Measurements from ENCODE around the gene ENGASE. TPM values are rescaled to one million over a fixed set of nuclear protein-coding genes. Genes with fewer than 3 reads are reported as not detected.

ENGASE gene
- total RNA-seq, 1 experiment from 2014 or later: 34.5 TPM

- no peaks in the 10 kb centered on the region for H3F3A ChIP-seq (ENCODE audit: low read length, unreplicated experiment)
- H3K79me2 ChIP-seq (ENCODE audit: low read length): no peaks in the 10 kb centered on the region
- no peak for TF ChIP-seq EZH2phosphoT487 (IDR thresholded peaks at IDR 0.05; ENCODE audit: borderline replicate concordance, low read length)
- no peak for TF ChIP-seq CTCF (conservative IDR thresholded peaks at IDR 0.05; ENCODE audit: low read depth, low read length)
- TF ChIP-seq EZH2 (IDR thresholded peaks at IDR 0.05; ENCODE audit: low read length, unreplicated experiment): no peak
- H3K4me3 ChIP-seq (ENCODE audit: low read length): no peak overlapping the region
- DNase-seq: peak; percentile 27
- no peaks in the 10 kb centered on the region for H4K20me1 ChIP-seq (ENCODE audit: low read length)
- BruUV-seq (replicated peaks): no TSS peak
- H3K4me1 ChIP-seq (ENCODE audit: insufficient read depth, low read length): peaks cover 31% of the 10 kb centered on the region
- H3K27ac ChIP-seq (ENCODE audit: low read length): no peak overlapping the region
- H3K9me2 ChIP-seq (replicated peaks; ENCODE audit: low read length): no peaks in the 10 kb centered on the region
- ATAC-seq: no peak
- no peaks in the 10 kb centered on the region for H3K36me3 ChIP-seq (ENCODE audit: low read depth, low read length)
- no peaks in the 10 kb centered on the region for H3K27me3 ChIP-seq (ENCODE audit: low read length)
- H2AFZ ChIP-seq (ENCODE audit: low read length): peak overlapping the region; percentile 24; the same call in 1 of the 2 replicates
- ChIA-PET CTCF (interaction anchor here (0.6 to 1.1 kb wide), 8 partner anchors 9 to 55 kb away, joined by 3 to 10 read pairs (median 6); partner anchors contain the start of gene ENGASE), POLR2A (ENCODE audit: unreplicated experiment) (interaction anchor here (0.6 kb wide), 1 partner anchor 180 kb away, joined by 3 read pairs; no protein-coding TSS in a partner anchor)
- intact Hi-C loops (cut with micrococcal nuclease): loop anchor here (1.0 to 2.0 kb wide), 2 partner anchors 23 to 55 kb away; no protein-coding TSS in a partner anchor
- H3K4me2 ChIP-seq (ENCODE audit: low read length): peak overlapping the region; percentile 6; the same call in 1 of the 2 replicates
- H3K9ac ChIP-seq (ENCODE audit: low read length): no peak overlapping the region
- H3K9me3 ChIP-seq (ENCODE audit: low read length): no peaks in the 10 kb centered on the region
Measured at GRCh38 chr17:79041723-79042420, 32.8 kb upstream of the ENGASE start.

GRCh38 chr17:79042421-79043190 lies 32.0 kb upstream of the ENGASE start:
- DNase-seq (peak; percentile 95), ATAC-seq (peak; percentile 81)
- no peak for TF ChIP-seq EZH2 (IDR thresholded peaks at IDR 0.05; ENCODE audit: low read length, unreplicated experiment)
- no peak for TF ChIP-seq EZH2phosphoT487 (IDR thresholded peaks at IDR 0.05; ENCODE audit: borderline replicate concordance, low read length)
- peak; percentile 99 for TF ChIP-seq CTCF (conservative IDR thresholded peaks at IDR 0.05; ENCODE audit: low read depth, low read length)
- intact Hi-C loops (cut with micrococcal nuclease): loop anchor here (1.0 to 2.0 kb wide), 2 partner anchors 23 to 56 kb away; no protein-coding TSS in a partner anchor
- CTCF ChIA-PET: interaction anchor here (0.6 to 1.1 kb wide), 7 partner anchors 8 to 56 kb away, joined by 3 to 10 read pairs (median 5); partner anchors contain the start of gene ENGASE
- H3K27ac ChIP-seq (ENCODE audit: low read length): no peak overlapping the region
- no peaks in the 10 kb centered on the region for H3F3A ChIP-seq (ENCODE audit: low read length, unreplicated experiment)
- BruUV-seq (replicated peaks): no TSS peak
- H3K4me3 ChIP-seq (ENCODE audit: low read length): no peak overlapping the region
- POLR2A ChIA-PET (ENCODE audit: unreplicated experiment): interaction anchor here (0.6 kb wide), 1 partner anchor 180 kb away, joined by 3 read pairs; no protein-coding TSS in a partner anchor
- no peak overlapping the region for H3K4me2 ChIP-seq (ENCODE audit: low read length)
- H3K9ac ChIP-seq (ENCODE audit: low read length): no peak overlapping the region
- H4K20me1 ChIP-seq (ENCODE audit: low read length): no peaks in the 10 kb centered on the region
- H3K4me1 ChIP-seq (ENCODE audit: insufficient read depth, low read length): peaks cover 29% of the 10 kb centered on the region
- H2AFZ ChIP-seq (ENCODE audit: low read length): no peak overlapping the region
- H3K9me2 ChIP-seq (replicated peaks; ENCODE audit: low read length): no peaks in the 10 kb centered on the region
- no peaks in the 10 kb centered on the region for H3K36me3 ChIP-seq (ENCODE audit: low read depth, low read length)
- no peaks in the 10 kb centered on the region for H3K27me3 ChIP-seq (ENCODE audit: low read length)
- no peaks in the 10 kb centered on the region for H3K9me3 ChIP-seq (ENCODE audit: low read length)
- H3K79me2 ChIP-seq (ENCODE audit: low read length): no peaks in the 10 kb centered on the region

Measured in PC-3 (cell line).